Measurements from ENCODE around the gene ABCC9. TPM values are rescaled to one million over a fixed set of nuclear protein-coding genes. Genes with fewer than 3 reads are reported as not detected.

The ABCC9 gene
- total and polyA plus RNA-seq, 9 donors = 4.9 to 54.8 (median 19.0) TPM

- TF ChIP-seq EP300 (IDR thresholded peaks at IDR 0.05) = no peak
- no peak for TF ChIP-seq CTCF (IDR thresholded peaks at IDR 0.05)
- no peak for TF ChIP-seq POLR2A (IDR thresholded peaks at IDR 0.05)
- H3K27ac ChIP-seq = no peak overlapping the region
- no peaks in the 10 kb centered on the region for H3K36me3 ChIP-seq
- no peaks in the 10 kb centered on the region for H3K27me3 ChIP-seq
- 75 to 82% (median 81%) methylated on average over 2 of the region's 2 CpGs for WGBS, 3 donors
- H3K4me3 ChIP-seq = no peak overlapping the region
- no peaks in the 10 kb centered on the region for H3K9me3 ChIP-seq
- H3K4me1 ChIP-seq (ENCODE audit: insufficient read depth) = peaks cover 4% of the 10 kb centered on the region
- intact Hi-C loops (cut with DNase I) = no loop called here
- no peak for DNase-seq
Observed at GRCh38 chr12:21888276-21888863, 52.9 kb downstream of the ABCC9 start.

DNA sequence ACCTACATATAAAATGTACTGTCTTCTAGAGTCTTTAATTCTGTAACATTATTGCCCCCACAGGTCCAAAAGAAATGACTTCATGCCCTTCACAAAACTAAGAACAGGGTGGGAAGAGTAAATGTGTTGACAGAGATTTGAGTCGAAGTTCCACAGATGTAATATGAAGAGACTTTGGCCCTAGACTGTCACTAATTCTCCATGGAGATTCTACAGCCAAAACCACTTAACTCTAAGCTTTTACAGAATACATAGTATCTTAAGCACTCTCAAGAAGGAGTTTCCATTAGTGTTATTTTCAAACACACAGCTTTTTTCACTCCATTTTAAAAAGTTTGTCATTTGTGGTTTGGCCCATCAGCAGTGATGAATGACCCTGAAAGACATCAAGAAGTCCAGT is 56.3 kb downstream of the ABCC9 start:
- no peaks in the 10 kb centered on the region for H3K27me3 ChIP-seq
- no peak for DNase-seq
- no peaks in the 10 kb centered on the region for H3K9me3 ChIP-seq
- H3K27ac ChIP-seq = no peak overlapping the region
- TF ChIP-seq EP300 (IDR thresholded peaks at IDR 0.05) = no peak
- no peak for TF ChIP-seq CTCF (IDR thresholded peaks at IDR 0.05)
- TF ChIP-seq POLR2A (IDR thresholded peaks at IDR 0.05) = no peak
- intact Hi-C loops (cut with DNase I) = no loop called here
- 46 to 69% (median 53%) methylated on average over 1 of the region's 1 CpG for WGBS, 3 donors
- H3K4me1 ChIP-seq (ENCODE audit: insufficient read depth) = peaks cover 2% of the 10 kb centered on the region
- H3K4me3 ChIP-seq = no peak overlapping the region
- no peaks in the 10 kb centered on the region for H3K36me3 ChIP-seq

DNA sequence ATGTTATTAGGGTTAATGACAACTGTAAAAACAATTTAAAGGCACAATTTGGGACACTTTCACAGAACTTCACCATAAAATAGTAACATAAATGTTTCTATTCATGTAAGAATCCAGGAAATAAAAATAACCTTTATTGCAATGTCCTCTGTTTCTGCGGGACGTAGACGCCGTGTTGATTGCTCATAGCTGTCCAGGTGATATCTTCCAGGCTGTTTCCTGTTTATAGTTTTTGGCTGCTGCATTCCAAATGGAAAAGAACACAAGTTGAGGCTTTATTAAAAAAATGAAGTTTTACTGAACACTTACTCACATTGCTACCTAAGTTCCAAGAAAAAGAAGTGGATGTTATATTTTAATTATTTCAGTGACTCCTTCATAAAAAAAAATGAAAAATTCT is 58.6 kb downstream of the ABCC9 start:
- Histone ChIP-seq H3K4me3 (no peak overlapping the region), H3K4me1 (ENCODE audit: insufficient read depth) (peaks cover 2% of the 10 kb centered on the region), H3K27ac (peak overlapping the region in 1 of 2 donors; percentile 22), H3K36me3 (no peaks in the 10 kb centered on the region), H3K27me3 (no peaks in the 10 kb centered on the region), H3K9me3 (no peaks in the 10 kb centered on the region)
- DNase-seq = peak in 1 of 5 donors; percentile 13
- 9 to 13% (median 10%) methylated on average over 4 of the region's 4 CpGs for WGBS, 3 donors
- intact Hi-C loops (cut with DNase I) = no loop called here
- TF ChIP-seq CTCF (IDR thresholded peaks at IDR 0.05) = no peak
- no peak for TF ChIP-seq POLR2A (IDR thresholded peaks at IDR 0.05)
- TF ChIP-seq EP300 (IDR thresholded peaks at IDR 0.05) = no peak

- H3K27ac ChIP-seq = peak overlapping the region in 1 of 2 donors; percentile 22
- DNase-seq = peak in 4 of 5 donors; percentile 18 to 42 (median 39)
- 8 to 25% (median 17%) methylated on average over 4 of the region's 4 CpGs for WGBS, 3 donors
Observed at GRCh38 chr12:21881965-21882364, 59.3 kb downstream of the ABCC9 start.

More at GRCh38 chr12:21881965-21882364, 59.3 kb downstream of the ABCC9 start:
- no peaks in the 10 kb centered on the region for H3K27me3 ChIP-seq
- TF ChIP-seq CTCF (IDR thresholded peaks at IDR 0.05) (no peak), POLR2A (IDR thresholded peaks at IDR 0.05) (no peak), EP300 (IDR thresholded peaks at IDR 0.05) (no peak)
- intact Hi-C loops (cut with DNase I) = no loop called here
- H3K4me3 ChIP-seq = no peak overlapping the region
- H3K36me3 ChIP-seq = no peaks in the 10 kb centered on the region
- no peaks in the 10 kb centered on the region for H3K9me3 ChIP-seq
- H3K4me1 ChIP-seq (ENCODE audit: insufficient read depth) = peaks cover 2% of the 10 kb centered on the region

Measured in ovary (tissue), 9 donors.